Measurements from ENCODE around the gene GREM1.

GREM1 gene

DNA sequence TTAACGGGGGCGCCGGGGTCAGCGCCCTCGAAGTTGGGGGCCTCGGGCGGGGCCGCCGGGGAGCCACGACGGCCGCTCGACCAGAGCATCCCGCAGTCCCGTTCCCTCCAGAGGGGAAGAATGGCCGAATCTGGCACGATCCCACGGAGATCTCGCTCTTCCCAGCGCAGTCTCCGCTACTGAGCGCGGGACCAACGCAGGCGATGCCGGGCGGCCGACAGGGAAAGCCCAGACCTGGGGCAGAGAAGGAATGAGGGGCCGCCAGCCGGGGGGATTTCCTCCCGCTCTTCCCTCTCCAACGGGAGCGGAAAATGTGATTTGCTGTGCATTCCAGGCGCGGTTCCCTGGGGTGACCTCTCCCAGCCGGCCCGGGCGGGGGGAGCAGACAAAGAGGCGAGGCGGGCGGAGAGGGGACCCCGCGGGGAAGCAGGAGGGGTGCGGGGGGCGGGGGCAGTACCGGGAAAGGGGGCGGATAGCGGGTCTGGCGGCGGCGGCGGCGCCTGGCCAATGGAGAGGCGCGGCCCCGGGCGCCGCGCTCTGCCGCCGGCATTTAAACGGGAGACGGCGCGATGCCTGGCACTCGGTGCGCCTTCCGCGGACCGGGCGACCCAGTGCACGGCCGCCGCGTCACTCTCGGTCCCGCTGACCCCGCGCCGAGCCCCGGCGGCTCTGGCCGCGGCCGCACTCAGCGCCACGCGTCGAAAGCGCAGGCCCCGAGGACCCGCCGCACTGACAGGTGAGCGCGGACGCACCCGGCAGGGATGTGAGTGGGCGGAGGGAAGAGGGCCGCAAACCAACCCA, at the start of gene GREM1:
Gene GREM1, plus strand, starts transcription at position 579 of the 801 bp plus-strand sequence. CDS start 12,687 bp downstream, outside the sequence.
- DNase-seq (ENCODE audit: low spot score): peak; percentile 92

DNA sequence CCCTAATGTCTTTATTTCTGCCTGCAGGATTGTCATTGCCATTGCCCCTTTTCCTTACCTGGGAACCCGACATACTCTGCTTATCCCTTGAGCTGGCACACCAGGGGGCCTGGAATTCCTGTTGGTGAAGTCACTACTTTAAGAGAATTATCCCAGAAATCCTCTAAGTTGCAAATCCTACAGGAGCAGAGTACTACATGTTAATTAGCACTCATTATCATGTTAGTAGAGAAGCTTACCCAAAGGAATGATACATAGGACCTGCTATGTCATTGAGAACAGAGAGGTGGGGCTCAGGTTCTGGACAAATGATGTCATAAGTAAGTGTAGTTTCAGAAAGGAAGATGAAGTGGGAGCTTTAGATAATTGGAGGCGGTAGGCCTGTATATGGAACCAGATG, 48.9 kb upstream of the GREM1 start:
- DNase-seq (ENCODE audit: low spot score): no peak

DNA sequence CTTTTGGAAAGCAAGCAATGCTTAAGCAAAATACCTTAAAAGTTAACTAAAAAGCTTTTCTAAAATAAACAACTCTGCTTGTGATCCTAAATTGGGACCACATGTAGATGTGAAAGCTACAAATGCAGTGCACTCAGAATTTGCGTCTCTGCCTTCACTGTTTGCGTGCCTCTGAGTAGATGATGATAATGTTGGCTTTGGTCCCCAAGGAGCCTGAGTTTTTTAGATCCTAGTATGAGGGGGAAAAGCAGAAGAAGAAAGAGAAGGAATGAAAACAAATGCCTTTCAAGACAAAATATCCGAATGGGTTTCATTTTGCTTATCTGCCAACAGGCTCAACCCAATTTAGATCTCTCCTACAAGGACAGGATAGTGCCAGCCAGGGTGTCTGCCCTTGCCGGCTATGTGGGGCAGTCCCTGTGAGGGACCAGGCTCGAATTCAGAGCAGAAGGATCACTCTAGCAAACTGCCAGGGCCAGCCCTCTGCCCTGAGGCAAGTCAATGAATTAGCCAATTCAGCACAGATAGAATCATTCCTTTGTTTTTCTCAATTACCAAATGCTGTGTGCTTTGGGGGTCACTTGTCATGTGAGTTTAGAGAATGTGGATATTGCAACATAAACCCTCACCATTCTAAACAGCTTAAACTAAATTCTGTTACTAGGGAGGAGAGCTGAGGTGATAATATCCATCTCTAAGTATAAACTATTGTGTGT, 47.8 kb upstream of the GREM1 start:
- peak; percentile 73 for DNase-seq (ENCODE audit: low spot score)

GRCh38 chr15:32670623-32671022, 47.2 kb upstream of the GREM1 start:
- DNase-seq (ENCODE audit: low spot score): no peak

DNA sequence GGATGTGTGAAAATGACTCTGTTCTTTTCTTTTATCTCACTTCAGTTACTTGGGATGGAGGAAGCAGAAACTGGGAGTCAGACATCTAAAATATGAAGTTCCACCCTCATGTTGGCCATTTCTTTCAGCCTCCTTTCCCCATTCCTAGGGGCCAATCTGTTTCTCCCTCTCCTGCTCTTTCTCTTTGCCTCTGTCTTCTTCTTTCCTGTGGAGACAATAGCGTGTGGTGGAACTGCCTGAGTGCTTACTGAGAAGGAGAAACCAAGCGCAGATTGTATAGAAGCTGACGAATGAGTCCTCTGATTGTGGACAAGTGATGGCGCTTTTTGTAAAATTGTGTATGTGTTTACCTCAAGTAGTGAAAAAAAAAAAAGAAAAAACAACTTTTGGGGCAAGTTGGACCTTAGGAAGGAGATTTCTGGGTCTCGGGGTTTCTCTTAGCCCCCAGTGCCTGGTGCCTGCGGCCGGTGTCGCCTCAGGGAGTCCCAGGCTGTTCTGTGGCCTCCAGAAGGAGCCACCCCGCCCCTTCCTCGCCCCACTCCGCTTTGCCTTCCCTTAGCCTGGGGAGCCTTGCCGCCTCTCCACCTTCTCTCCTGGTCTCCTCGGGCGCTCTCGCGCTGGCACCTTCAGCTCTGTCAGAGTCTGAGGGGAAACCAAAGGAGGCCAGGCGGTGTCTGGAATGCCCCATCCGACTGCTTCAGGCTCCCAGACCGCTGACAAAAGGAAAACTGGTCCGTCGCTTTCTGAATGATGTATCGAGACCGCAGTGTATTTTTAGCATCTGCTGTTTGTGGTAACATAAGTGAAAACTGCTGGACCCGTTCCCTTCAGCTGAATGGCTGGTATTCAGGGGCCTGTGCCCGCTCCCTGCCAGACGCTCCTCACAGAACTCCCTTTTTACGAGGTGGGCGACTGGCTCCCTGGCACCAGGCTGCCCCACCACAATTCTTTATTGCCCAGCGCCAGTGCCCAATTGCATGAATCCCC, 46.2 kb upstream of the GREM1 start:
- peak; percentile 72 for DNase-seq (ENCODE audit: low spot score)

DNA sequence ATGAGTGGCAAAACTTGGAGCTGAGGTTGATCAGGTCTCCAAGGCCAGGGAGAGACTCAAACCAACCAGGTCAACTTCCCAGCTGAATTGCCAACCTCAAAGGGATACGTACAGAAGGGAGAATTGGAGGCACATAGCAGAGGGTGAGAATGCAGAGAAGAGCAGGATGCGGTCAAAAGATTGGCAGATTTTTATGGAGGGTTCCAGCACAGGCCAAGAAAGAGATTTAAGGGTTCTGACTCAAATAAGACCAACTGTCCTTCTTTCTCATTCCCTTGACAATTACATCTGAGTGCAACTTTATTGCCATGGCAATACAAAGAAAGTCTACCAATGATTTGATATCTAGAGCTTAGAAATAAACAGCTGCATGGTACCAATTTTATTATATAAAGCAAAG, 43.1 kb upstream of the GREM1 start:
- DNase-seq (ENCODE audit: low spot score): no peak

GRCh38 chr15:32675466-32675865, 42.3 kb upstream of the GREM1 start:
- no peak for DNase-seq (ENCODE audit: low spot score)

DNA sequence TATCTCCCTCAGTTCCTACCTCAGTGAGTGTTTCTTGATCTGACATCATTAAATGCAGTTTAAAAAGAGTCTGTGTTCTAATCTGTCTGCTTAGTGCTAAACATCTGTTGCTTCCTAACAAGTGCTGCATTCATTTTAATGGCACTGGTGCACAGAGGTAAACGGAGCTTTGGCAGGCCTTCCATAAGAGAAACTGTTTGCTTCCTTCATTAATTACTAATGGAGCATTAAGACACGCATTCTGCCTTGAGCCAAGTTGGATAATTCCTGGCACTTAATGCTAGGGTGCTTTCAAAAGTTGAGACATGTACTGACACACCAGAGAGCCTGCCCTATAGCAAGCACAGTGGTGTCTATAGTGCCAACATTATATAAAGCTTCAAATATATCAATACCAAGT, 41.6 kb upstream of the GREM1 start:
- DNase-seq (ENCODE audit: low spot score): no peak

- no peak for DNase-seq (ENCODE audit: low spot score)
These were observed 40.5 kb upstream of the GREM1 start for GRCh38 chr15:32677238-32677750.

- no peak for DNase-seq (ENCODE audit: low spot score)
These were observed 38.5 kb upstream of the GREM1 start for GRCh38 chr15:32679298-32679690.

- peak; percentile 84 for DNase-seq (ENCODE audit: low spot score)
These were observed 35.2 kb upstream of the GREM1 start for GRCh38 chr15:32682569-32682968.

GRCh38 chr15:32682977-32683630, 34.7 kb upstream of the GREM1 start:
- no peak for DNase-seq (ENCODE audit: low spot score)

DNA sequence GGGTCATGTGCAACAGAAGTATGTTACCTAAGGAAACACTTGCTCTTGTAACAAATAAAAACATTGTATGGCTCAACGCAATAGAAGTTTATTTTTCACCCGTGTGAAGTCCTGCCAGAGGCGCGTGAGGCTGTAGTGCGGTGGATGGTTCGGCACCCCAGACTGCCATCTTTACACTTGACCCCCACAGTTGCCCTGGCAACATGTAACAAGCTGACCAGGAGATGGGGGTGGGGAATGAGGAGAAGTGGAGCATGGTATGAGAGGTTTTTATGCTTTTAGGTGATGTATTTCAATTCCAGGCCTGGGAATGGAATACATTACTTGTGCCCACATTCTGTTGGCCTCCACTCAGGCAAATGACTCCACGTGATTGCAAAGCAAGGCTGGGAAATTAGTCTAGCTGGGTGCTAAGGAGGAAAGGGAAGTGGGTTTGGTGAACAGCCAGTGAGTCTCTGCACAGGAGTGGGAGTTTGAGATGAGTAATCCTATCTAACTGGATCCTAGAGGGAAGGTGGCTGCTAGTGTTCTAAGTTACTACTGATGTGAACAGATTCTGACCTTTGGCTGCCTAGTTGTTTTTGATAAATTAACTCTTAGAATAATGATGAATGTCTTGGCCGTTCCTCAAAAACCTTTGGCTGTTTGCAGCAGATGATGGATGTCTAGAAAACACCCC, 33.8 kb upstream of the GREM1 start:
- peak; percentile 82 for DNase-seq (ENCODE audit: low spot score)

- peak; percentile 57 for DNase-seq (ENCODE audit: low spot score)
These were observed 32.2 kb upstream of the GREM1 start for GRCh38 chr15:32685576-32685975.

DNA sequence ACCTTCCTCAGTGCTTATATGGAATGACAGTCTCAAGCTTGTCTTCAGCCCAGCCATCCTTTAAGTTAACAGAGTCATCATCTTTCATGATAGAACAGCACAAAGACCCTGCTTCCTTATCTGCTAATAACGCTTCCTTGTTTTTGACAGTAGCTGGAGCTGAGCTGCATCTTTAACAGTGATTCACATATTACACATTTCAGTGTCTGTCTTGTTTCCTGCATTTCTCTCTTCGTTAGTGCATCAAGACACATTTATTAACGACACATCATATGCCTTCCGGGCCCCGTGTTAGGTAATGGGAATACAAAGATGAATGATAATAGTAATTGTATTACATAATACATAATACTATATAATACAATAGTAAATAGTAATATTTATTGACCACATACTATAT, 30.2 kb upstream of the GREM1 start:
- peak; percentile 29 for DNase-seq (ENCODE audit: low spot score)

GRCh38 chr15:32688151-32688639, 29.6 kb upstream of the GREM1 start:
- DNase-seq (ENCODE audit: low spot score): no peak

DNA sequence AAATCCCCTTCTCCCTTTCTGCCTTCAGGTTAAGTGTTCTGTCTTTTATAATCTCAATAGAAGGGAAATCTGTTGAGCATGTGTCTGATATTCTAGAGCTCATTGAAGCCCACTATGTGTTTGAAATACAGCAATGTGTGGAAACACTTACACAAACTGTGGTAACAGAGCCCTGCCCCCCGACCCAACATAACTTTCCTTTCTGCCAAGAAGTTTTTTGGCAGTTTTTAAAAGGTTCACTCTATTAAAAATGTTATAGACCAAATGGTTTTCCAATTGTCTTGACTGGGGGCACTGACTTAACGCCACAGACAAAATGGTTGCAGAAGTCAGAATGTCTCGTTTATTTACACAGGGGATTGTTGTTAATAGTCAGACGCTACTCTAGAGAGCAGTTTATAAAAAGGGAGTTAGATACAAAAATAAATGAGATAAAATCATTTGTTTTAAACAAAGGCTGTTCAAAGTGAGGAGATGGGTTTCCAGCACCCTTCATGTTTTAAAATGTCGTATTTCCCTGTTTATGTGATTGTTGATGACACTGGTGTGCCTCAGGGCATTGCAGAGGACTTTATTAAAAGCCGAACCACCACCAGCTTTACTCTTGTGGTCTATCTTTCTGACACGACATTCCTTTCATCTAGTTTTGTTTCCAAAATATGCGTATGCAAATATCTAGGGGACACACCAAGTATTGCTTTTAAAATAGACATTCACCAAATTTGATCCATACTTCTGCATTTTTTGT, 26.7 kb upstream of the GREM1 start:
- no peak for DNase-seq (ENCODE audit: low spot score)

DNA sequence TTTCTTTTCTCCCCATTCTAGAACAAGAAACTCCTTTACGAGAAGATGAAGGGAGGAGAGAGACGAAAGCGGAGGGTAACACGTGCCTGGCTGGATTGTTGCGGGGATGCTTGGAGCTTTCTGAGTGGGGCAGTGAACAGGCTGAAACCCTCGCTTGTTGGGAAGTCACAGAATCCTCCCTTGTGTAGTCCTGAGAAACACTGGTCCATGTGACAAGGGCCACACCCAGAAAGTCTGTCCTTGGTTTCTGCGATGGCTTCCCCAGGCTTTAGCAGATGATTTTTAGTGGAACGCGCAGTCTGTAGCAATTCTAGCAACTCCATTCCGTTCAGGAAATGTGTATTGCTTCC, 26.1 kb upstream of the GREM1 start:
- DNase-seq (ENCODE audit: low spot score): no peak

- no peak for DNase-seq (ENCODE audit: low spot score)
These were observed 25.5 kb upstream of the GREM1 start for GRCh38 chr15:32692286-32692685.
